Mesenchymal stem cell (in vitro differentiated cells and primary cell): ENCODE measurements around the gene TRAF3IP1.

Experiments used
- DNase-seq: peaks from one replicate; pipeline ENCODE4 v3.0.0-alpha.2; 2013
- H2AFZ ChIP-seq: one replicate; pipeline ENCODE4 v1.6.1; 2013; ENCODE audit warnings: low read depth, mild to moderate bottlenecking, control low read depth, inconsistent platforms, low read length, moderate library complexity
- H2AK5ac ChIP-seq: 2 replicates; pipeline ENCODE4 v1.6.1; 2013; ENCODE audit warnings: low read length, moderate library complexity, mild to moderate bottlenecking, inconsistent platforms; ENCODE audit not compliant: severe bottlenecking
- H2BK120ac ChIP-seq: one replicate; pipeline ENCODE4 v1.6.1; 2013; ENCODE audit warnings: low read depth, mild to moderate bottlenecking, inconsistent platforms, low read length, moderate library complexity
- H2BK12ac ChIP-seq, 2 experiments: one replicate each; pipeline ENCODE4 v1.6.1; 2013; ENCODE audit warnings: inconsistent platforms in 2 of 2, low read length in 2 of 2, mild to moderate bottlenecking in 2 of 2, moderate library complexity in 2 of 2, control low read depth in 1 of 2
- H2BK15ac ChIP-seq: one replicate; pipeline ENCODE4 v1.6.1; 2013; ENCODE audit warnings: mild to moderate bottlenecking, low read depth, inconsistent platforms; ENCODE audit not compliant: poor library complexity, severe bottlenecking
- H2BK5ac ChIP-seq: 2 replicates; pipeline ENCODE4 v1.6.1; 2013; ENCODE audit warnings: low read depth, mild to moderate bottlenecking, low read length, control low read depth, inconsistent platforms; ENCODE audit not compliant: poor library complexity, severe bottlenecking
- H3K14ac ChIP-seq, 2 experiments: one replicate each; pipeline ENCODE4 v1.6.1; 2013; ENCODE audit warnings: inconsistent platforms in 2 of 2, low read length in 2 of 2, control low read depth in 1 of 2, mild to moderate bottlenecking in 1 of 2, moderate library complexity in 1 of 2
- H3K18ac ChIP-seq, 2 experiments: one replicate each; pipeline ENCODE4 v1.6.1; 2013; ENCODE audit warnings: inconsistent platforms in 2 of 2, low read length in 2 of 2, control low read depth in 1 of 2, low read depth in 1 of 2, mild to moderate bottlenecking in 1 of 2
- H3K23ac ChIP-seq, 2 experiments: one replicate each; pipeline ENCODE4 v1.6.1; 2013; ENCODE audit warnings: inconsistent platforms in 2 of 2, low read length in 2 of 2, mild to moderate bottlenecking in 2 of 2, moderate library complexity in 2 of 2, control low read depth in 1 of 2
- H3K27ac ChIP-seq: 2 replicates; pipeline ENCODE4 v1.5.1; 2013; ENCODE audit warnings: mild to moderate bottlenecking, moderate library complexity, low read length, control low read depth, inconsistent platforms; ENCODE audit not compliant: poor library complexity, severe bottlenecking
- H3K27me3 ChIP-seq, 2 experiments: 2 replicates each; pipeline versions ENCODE4 v1.6.1 to v1.7.0; 2013; ENCODE audit warnings: low read length in 2 of 2, mild to moderate bottlenecking in 2 of 2, moderate library complexity in 2 of 2, control low read depth in 1 of 2, inconsistent platforms in 1 of 2; ENCODE audit not compliant: control insufficient read depth in 1 of 2, insufficient read depth in 1 of 2
- H3K36me3 ChIP-seq, 2 experiments: 2 replicates each; pipeline versions ENCODE4 v1.6.1 to v1.7.0; 2013; ENCODE audit warnings: low read length in 2 of 2, control low read depth in 1 of 2, inconsistent platforms in 1 of 2, low read depth in 1 of 2, mild to moderate bottlenecking in 1 of 2; ENCODE audit not compliant: insufficient read depth in 2 of 2, control insufficient read depth in 1 of 2
- H3K4ac ChIP-seq, 2 experiments: one replicate each; pipeline ENCODE4 v1.6.1; 2013; ENCODE audit warnings: inconsistent platforms in 2 of 2, low read length in 2 of 2, mild to moderate bottlenecking in 2 of 2, moderate library complexity in 2 of 2, control low read depth in 1 of 2, low read depth in 1 of 2
- H3K4me1 ChIP-seq: 2 replicates; pipeline ENCODE4 v1.6.1; 2013; ENCODE audit warnings: low read depth, low read length, control low read depth; ENCODE audit not compliant: control insufficient read depth, insufficient read depth
- H3K4me2 ChIP-seq: 2 replicates; pipeline ENCODE4 v1.6.1; 2013; ENCODE audit warnings: low read length, mild to moderate bottlenecking, inconsistent platforms; ENCODE audit not compliant: poor library complexity, severe bottlenecking
- H3K4me3 ChIP-seq, 2 experiments: 2 replicates each; pipeline versions ENCODE4 v1.5.1 to v1.7.0; 2013; ENCODE audit warnings: low read length in 2 of 2, mild to moderate bottlenecking in 2 of 2, control low read depth in 1 of 2, low read depth in 1 of 2; ENCODE audit not compliant: insufficient read depth in 1 of 2
- H3K79me1 ChIP-seq: replicated peaks from 2 replicates; pipeline ENCODE4 v1.6.1; 2013; ENCODE audit warnings: mild to moderate bottlenecking, control low read depth, low read length, inconsistent platforms; ENCODE audit not compliant: poor library complexity, severe bottlenecking
- H3K9ac ChIP-seq: 2 replicates; pipeline ENCODE4 v1.7.0; 2013; ENCODE audit warnings: mild to moderate bottlenecking, low read length, moderate library complexity
- H3K9me3 ChIP-seq: 2 replicates; pipeline ENCODE4 v1.7.0; 2013; ENCODE audit warnings: mild to moderate bottlenecking, low read length; ENCODE audit not compliant: control insufficient read depth
- H4K8ac ChIP-seq: one replicate; pipeline ENCODE4 v1.6.1; 2013; ENCODE audit warnings: inconsistent platforms, mild to moderate bottlenecking, low read length, moderate library complexity
- H4K91ac ChIP-seq: one replicate; pipeline ENCODE4 v1.6.1; 2013; ENCODE audit warnings: mild to moderate bottlenecking, low read length, inconsistent platforms
- WGBS: methylation state at CpG from one replicate; pipeline ENCODE4 v1.1.7; 2013; ENCODE audit warnings: mixed read lengths; 5-methylcytosine and 5-hydroxymethylcytosine counted together

The TRAF3IP1 gene

GRCh38 chr2:238288650-238289573 is 31.4 kb upstream of the TRAF3IP1 start:
- WGBS: under 1% methylated on average over 100 of the region's 108 CpGs
- no peak overlapping the region for H2BK12ac ChIP-seq
- H3K14ac ChIP-seq: no peak overlapping the region
- H3K18ac ChIP-seq: peak overlapping the region; percentile 56 to 72
- H3K23ac ChIP-seq: no peak overlapping the region
- peaks cover 39% of the 10 kb centered on the region for H3K4me1 ChIP-seq
- H2AFZ ChIP-seq: peak overlapping the region; percentile 95
- H3K4ac ChIP-seq: no peak overlapping the region
- H3K9ac ChIP-seq: peak overlapping the region; percentile 99
- peak overlapping the region; percentile 24 for H4K8ac ChIP-seq
- peak overlapping the region; percentile 96 for H3K4me2 ChIP-seq
- H3K27me3 ChIP-seq: peaks cover 3 to 6% of the 10 kb centered on the region in 2 experiments
- peak overlapping the region; percentile 85 to 95 for H3K4me3 ChIP-seq
- H2BK120ac ChIP-seq: no peak overlapping the region
- no peak overlapping the region for H2AK5ac ChIP-seq
- no peak overlapping the region for H4K91ac ChIP-seq
- H3K79me1 ChIP-seq: peaks cover 10% of the 10 kb centered on the region
- H3K27ac ChIP-seq: no peak overlapping the region
- H2BK15ac ChIP-seq: peak overlapping the region; percentile 83
- H3K9me3 ChIP-seq: no peaks in the 10 kb centered on the region
- no peak overlapping the region for H2BK5ac ChIP-seq
- H3K36me3 ChIP-seq: no peaks in the 10 kb centered on the region
- DNase-seq: peak; percentile 99

- Histone ChIP-seq H2BK5ac (no peak overlapping the region), H3K9me3 (no peaks in the 10 kb centered on the region)
- 41% methylated on average over 13 of the region's 13 CpGs for WGBS
Observed at GRCh38 chr2:238289574-238289973, 30.7 kb upstream of the TRAF3IP1 start.

GRCh38 chr2:238290091-238290509 is 30.2 kb upstream of the TRAF3IP1 start:
- Histone ChIP-seq H3K36me3 (no peaks in the 10 kb centered on the region), H3K9ac (no peak overlapping the region), H2BK15ac (no peak overlapping the region), H3K14ac (no peak overlapping the region), H4K91ac (no peak overlapping the region), H2BK120ac (no peak overlapping the region), H3K4ac (no peak overlapping the region), H3K4me3 (no peak overlapping the region), H2BK12ac (no peak overlapping the region), H3K23ac (no peak overlapping the region), H4K8ac (no peak overlapping the region), H3K27me3 (peaks cover 13 to 18% of the 10 kb centered on the region in 2 experiments), H3K27ac (no peak overlapping the region), H2AFZ (no peak overlapping the region), H2AK5ac (no peak overlapping the region), H3K9me3 (no peaks in the 10 kb centered on the region), H3K18ac (no peak overlapping the region), H3K4me2 (no peak overlapping the region), H2BK5ac (no peak overlapping the region), H3K4me1 (peaks cover 34% of the 10 kb centered on the region), H3K79me1 (peaks cover 7% of the 10 kb centered on the region)
- WGBS: 42% methylated on average over 8 of the region's 8 CpGs
- DNase-seq: peak; percentile 33

More at GRCh38 chr2:238289574-238289973, 30.7 kb upstream of the TRAF3IP1 start:
- peak overlapping the region; percentile 99 for H3K9ac ChIP-seq
- H3K27ac ChIP-seq: no peak overlapping the region
- no peak overlapping the region for H3K14ac ChIP-seq
- peak overlapping the region in 1 of 2 experiments; percentile 95 for H3K4me3 ChIP-seq
- H2AK5ac ChIP-seq: no peak overlapping the region
- H2BK15ac ChIP-seq: no peak overlapping the region
- peaks cover 9 to 13% of the 10 kb centered on the region in 2 experiments for H3K27me3 ChIP-seq
- no peak overlapping the region for H2BK120ac ChIP-seq
- H2AFZ ChIP-seq: no peak overlapping the region
- H4K8ac ChIP-seq: peak overlapping the region; percentile 36
- H3K4me1 ChIP-seq: peaks cover 39% of the 10 kb centered on the region
- no peak for DNase-seq
- H3K36me3 ChIP-seq: no peaks in the 10 kb centered on the region
- H3K23ac ChIP-seq: no peak overlapping the region
- H3K4me2 ChIP-seq: peak overlapping the region; percentile 96
- peaks cover 9% of the 10 kb centered on the region for H3K79me1 ChIP-seq
- no peak overlapping the region for H2BK12ac ChIP-seq
- H4K91ac ChIP-seq: no peak overlapping the region
- no peak overlapping the region for H3K18ac ChIP-seq
- H3K4ac ChIP-seq: no peak overlapping the region

GRCh38 chr2:238290715-238291549 is 29.4 kb upstream of the TRAF3IP1 start:
- H2BK15ac ChIP-seq: no peak overlapping the region
- H3K4me2 ChIP-seq: no peak overlapping the region
- H2BK5ac ChIP-seq: no peak overlapping the region
- H3K9ac ChIP-seq: no peak overlapping the region
- no peak overlapping the region for H3K4me3 ChIP-seq
- no peak overlapping the region for H2BK120ac ChIP-seq
- H3K27ac ChIP-seq: no peak overlapping the region
- no peak overlapping the region for H4K91ac ChIP-seq
- no peak for DNase-seq
- no peaks in the 10 kb centered on the region for H3K36me3 ChIP-seq
- no peak overlapping the region for H2AFZ ChIP-seq
- peaks cover 29% of the 10 kb centered on the region for H3K4me1 ChIP-seq
- peaks cover 6% of the 10 kb centered on the region for H3K79me1 ChIP-seq
- no peak overlapping the region for H3K18ac ChIP-seq
- H3K27me3 ChIP-seq: peaks cover 20 to 26% of the 10 kb centered on the region in 2 experiments
- no peak overlapping the region for H3K4ac ChIP-seq
- H4K8ac ChIP-seq: no peak overlapping the region
- H3K9me3 ChIP-seq: no peaks in the 10 kb centered on the region
- H2BK12ac ChIP-seq: no peak overlapping the region
- H3K14ac ChIP-seq: no peak overlapping the region
- no peak overlapping the region for H3K23ac ChIP-seq
- H2AK5ac ChIP-seq: no peak overlapping the region
- WGBS: 99% methylated on average over 4 of the region's 5 CpGs
